A549 (cell line): ENCODE results near the gene SLC39A10.
A peak's percentile ranks its signal among the peaks of the same experiment; 100 is the strongest.

Experiments used
- CTCF ChIP-seq: fragments of >200 bp; sonication (Bioruptor Twin); formaldehyde crosslinking; IDR thresholded peaks from 3 replicates; pipeline ENCODE4 v1.5.1; 2016
- EP300 ChIP-seq, 2 experiments: fragments of >200 bp; sonication (Bioruptor Twin); formaldehyde crosslinking; IDR thresholded peaks; 2 replicates in 1 of 2; 3 replicates in 1 of 2; pipeline ENCODE4 v1.6.1; 2016 to 2017
- HOXB5 ChIP-seq: fragments of 250-450 bp; sonication (Bioruptor Pico); IDR thresholded peaks from 2 replicates; pipeline ENCODE4 v1.5.0; 2020; ENCODE audit warnings: mild to moderate bottlenecking, moderate library complexity
- JUNB ChIP-seq: fragments of >200 bp; sonication (Bioruptor Twin); formaldehyde crosslinking; IDR thresholded peaks from 2 replicates; pipeline ENCODE4 v1.6.1; 2016
- KDM5A ChIP-seq: fragments of 200-600 bp; sonication (generic); IDR thresholded peaks from 2 replicates; pipeline ENCODE4 v1.6.1; 2016; ENCODE audit warnings: antibody characterized with exemption, mild to moderate bottlenecking
- MAZ ChIP-seq: fragments of 150-350 bp; IDR thresholded peaks from 2 replicates; pipeline ENCODE4 v1.6.1; 2014; ENCODE audit warnings: antibody characterized with exemption, low read depth, low read length, borderline replicate concordance
- NR3C1 ChIP-seq: fragments of >200 bp; sonication (Bioruptor Twin); formaldehyde crosslinking; IDR thresholded peaks from 3 replicates; pipeline ENCODE4 v1.6.1; 2017
- POLR2A ChIP-seq: IDR thresholded peaks from 2 replicates; pipeline ENCODE4 v1.6.1; 2012; ENCODE audit warnings: mild to moderate bottlenecking, low read length
- RNF2 ChIP-seq: fragments of 200-600 bp; sonication (generic); IDR thresholded peaks from 2 replicates; pipeline ENCODE4 v1.6.1; 2016; ENCODE audit warnings: low read depth, mild to moderate bottlenecking, antibody characterized with exemption, moderate library complexity, borderline replicate concordance
- SMC3 ChIP-seq: fragments of >200 bp; sonication (Bioruptor Twin); formaldehyde crosslinking; IDR thresholded peaks from 3 replicates; pipeline ENCODE4 v1.6.1; 2018; ENCODE audit warnings: inconsistent platforms
- TP53 ChIP-seq: fragments of 250-450 bp; sonication (Bioruptor Pico); IDR thresholded peaks from 2 replicates; pipeline ENCODE4 v1.5.0; 2021; ENCODE audit warnings: mild to moderate bottlenecking, moderate library complexity
- ZSCAN20 ChIP-seq: fragments of 250-450 bp; sonication (Bioruptor Pico); IDR thresholded peaks from 2 replicates; pipeline ENCODE4 v1.8.0; 2022; ENCODE audit warnings: mild to moderate bottlenecking, moderate library complexity

- TF ChIP-seq JUNB (no peak), CTCF (no peak), POLR2A (no peak), RNF2 (no peak), SMC3 (no peak), EP300 (IDR thresholded peaks at IDR 0.05) (no peak; a peak in 1 of 5 replicates), NR3C1 (no peak), TP53 (CRISPR knock-in tag) (peak; percentile 41; the same call in 1 of the 2 replicates), HOXB5 (CRISPR knock-in tag) (0 out of 2 replicates have a peak, but pooled peaks have one; percentile 44), ZSCAN20 (no peak), MAZ (no peak), KDM5A (no peak)
Observed at GRCh38 chr2:195657634-195658540, 861 bp downstream of the SLC39A10 start.
